Measurements from ENCODE around the gene NAT8L.

NAT8L gene

GRCh38 chr4:2064276-2064991 lies 5.3 kb downstream of the NAT8L start:
- DNase-seq (ENCODE audit: low read depth) = no peak

- no peak for DNase-seq (ENCODE audit: low read depth)
These were observed 6.2 kb downstream of the NAT8L start for GRCh38 chr4:2065106-2065930.

GRCh38 chr4:2066011-2066551 lies 7.0 kb downstream of the NAT8L start:
- DNase-seq (ENCODE audit: low read depth) = no peak

- no peak for DNase-seq (ENCODE audit: low read depth)
These were observed 7.7 kb downstream of the NAT8L start for GRCh38 chr4:2066571-2067445.

- DNase-seq (ENCODE audit: low read depth) = no peak
These were observed 8.5 kb downstream of the NAT8L start for GRCh38 chr4:2067446-2068197.

- no peak for DNase-seq (ENCODE audit: low read depth)
These were observed 9.0 kb downstream of the NAT8L start for GRCh38 chr4:2068198-2068470.

GRCh38 chr4:2068566-2068965 lies 9.4 kb downstream of the NAT8L start:
- no peak for DNase-seq (ENCODE audit: low read depth)

GRCh38 chr4:2069161-2069971 lies 10.2 kb downstream of the NAT8L start:
- DNase-seq (ENCODE audit: low read depth) = no peak

- DNase-seq (ENCODE audit: low read depth) = no peak
These were observed 10.9 kb downstream of the NAT8L start for GRCh38 chr4:2069986-2070385.

- DNase-seq (ENCODE audit: low read depth) = no peak
These were observed 11.5 kb downstream of the NAT8L start for GRCh38 chr4:2070421-2071251.

- no peak for DNase-seq (ENCODE audit: low read depth)
These were observed 12.3 kb downstream of the NAT8L start for GRCh38 chr4:2071252-2071911.

- DNase-seq (ENCODE audit: low read depth) = no peak
These were observed 13.1 kb downstream of the NAT8L start for GRCh38 chr4:2071912-2072867.

- no peak for DNase-seq (ENCODE audit: low read depth)
These were observed 14.1 kb downstream of the NAT8L start for GRCh38 chr4:2072971-2073807.

GRCh38 chr4:2073808-2074481 lies 14.8 kb downstream of the NAT8L start:
- no peak for DNase-seq (ENCODE audit: low read depth)

GRCh38 chr4:2074588-2074987 lies 15.5 kb downstream of the NAT8L start:
- DNase-seq (ENCODE audit: low read depth) = no peak

GRCh38 chr4:2075171-2075986 lies 16.3 kb downstream of the NAT8L start:
- no peak for DNase-seq (ENCODE audit: low read depth)
